Thyroid gland (tissue), 4 donors: ENCODE data around the gene ZNF750. TPM values are rescaled to one million over a fixed set of nuclear protein-coding genes. Genes with fewer than 3 reads are reported as not detected.

Experiments
- DNase-seq, 2 donors: peaks; one replicate each; pipeline ENCODE4 v3.0.0-alpha.2; 2019
- H3K27ac ChIP-seq, 3 donors: fragments of 200-600 bp; sonication (generic); 1 replicate in 2 of 3; 2 replicates in 1 of 3; pipeline ENCODE4 v1.5.1; 2016 to 2019; ENCODE audit warnings: mild to moderate bottlenecking in 1 of 3, moderate library complexity in 1 of 3
- H3K27me3 ChIP-seq: fragments of 200-600 bp; sonication (generic); one replicate; pipeline ENCODE4 v1.5.1; 2019
- H3K36me3 ChIP-seq, 2 donors: fragments of 200-600 bp; sonication (generic); one replicate each; pipeline ENCODE4 v1.5.1; 2016 to 2019
- H3K4me1 ChIP-seq, 2 donors: fragments of 200-600 bp; sonication (generic); one replicate each; pipeline ENCODE4 v1.5.1; 2017 to 2019
- H3K4me3 ChIP-seq, 3 donors: fragments of 200-600 bp; sonication (generic); replicated peaks in 1 of 3; 1 replicate in 2 of 3; 2 replicates in 1 of 3; pipeline ENCODE4 v1.5.1; 2016; ENCODE audit warnings: mild to moderate bottlenecking in 1 of 3
- H3K9me3 ChIP-seq: fragments of 200-600 bp; sonication (generic); one replicate; pipeline ENCODE4 v1.5.1; 2017
- POLR2A ChIP-seq, 2 donors: fragments of 450-650 bp; IDR thresholded peaks; one replicate each; pipeline ENCODE4 v1.6.1; 2017; ENCODE audit warnings: antibody characterized with exemption in 2 of 2, mild to moderate bottlenecking in 2 of 2, moderate library complexity in 1 of 2
- WGBS, 2 donors: methylation state at CpG; one replicate each; pipeline ENCODE4 v1.1.5; 2017; 5-methylcytosine and 5-hydroxymethylcytosine counted together
- intact Hi-C: fragments of 100-400 bp; cut with DNase I; formaldehyde crosslinking; loops from one replicate; pipeline ENCODE4 v1.15.1; 2023
- total RNA-seq, 4 donors: library from RNA; depleted of rRNA; stranded (reverse); fragments of >200 nt; gene quantifications; one replicate each; pipeline ENCODE4 v1.2.3, GENCODE V29; 2016
- TF ChIP-seq, protein P1 (sequence below), 6 experiments: fragments of 200-600 bp in 3 of 6; fragments of 450-650 bp in 3 of 6; sonication (generic) in 3 of 6; IDR thresholded peaks; one replicate each; pipeline ENCODE4 v1.5.1; 2016 to 2019; ENCODE audit warnings: antibody characterized with exemption in 6 of 6, mild to moderate bottlenecking in 2 of 6, inconsistent platforms in 1 of 6, moderate library complexity in 1 of 6

Gene ZNF750
- total RNA-seq, 4 donors from 2014 or later: 3.0 to 6.0 (median 4.5) TPM

DNA sequence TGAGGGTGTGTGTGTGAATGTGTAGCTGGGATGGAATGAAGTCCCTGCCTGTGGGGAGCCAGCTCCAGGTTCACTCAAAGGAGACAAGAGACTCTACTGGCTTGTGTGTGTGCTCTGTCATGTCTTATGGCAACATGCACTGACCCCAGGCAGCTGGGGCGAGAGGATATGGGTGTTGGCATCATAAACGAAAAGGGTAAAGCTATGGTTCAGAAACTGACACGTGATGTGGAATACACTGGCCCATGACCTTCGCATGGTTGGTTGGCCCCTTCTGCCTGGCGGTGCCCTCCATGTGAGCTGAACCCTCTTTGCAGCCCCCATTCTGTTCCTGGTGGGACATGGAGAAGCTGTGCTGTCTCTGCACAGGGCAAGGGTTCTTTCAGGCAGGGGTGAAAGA is 21.9 kb downstream of the ZNF750 start:
- Histone ChIP-seq H3K27ac (no peak overlapping the region), H3K4me1 (no peaks in the 10 kb centered on the region), H3K36me3 (no peaks in the 10 kb centered on the region), H3K9me3 (no peaks in the 10 kb centered on the region), H3K27me3 (no peaks in the 10 kb centered on the region), H3K4me3 (no peak overlapping the region)
- TF ChIP-seq, protein P1, sequence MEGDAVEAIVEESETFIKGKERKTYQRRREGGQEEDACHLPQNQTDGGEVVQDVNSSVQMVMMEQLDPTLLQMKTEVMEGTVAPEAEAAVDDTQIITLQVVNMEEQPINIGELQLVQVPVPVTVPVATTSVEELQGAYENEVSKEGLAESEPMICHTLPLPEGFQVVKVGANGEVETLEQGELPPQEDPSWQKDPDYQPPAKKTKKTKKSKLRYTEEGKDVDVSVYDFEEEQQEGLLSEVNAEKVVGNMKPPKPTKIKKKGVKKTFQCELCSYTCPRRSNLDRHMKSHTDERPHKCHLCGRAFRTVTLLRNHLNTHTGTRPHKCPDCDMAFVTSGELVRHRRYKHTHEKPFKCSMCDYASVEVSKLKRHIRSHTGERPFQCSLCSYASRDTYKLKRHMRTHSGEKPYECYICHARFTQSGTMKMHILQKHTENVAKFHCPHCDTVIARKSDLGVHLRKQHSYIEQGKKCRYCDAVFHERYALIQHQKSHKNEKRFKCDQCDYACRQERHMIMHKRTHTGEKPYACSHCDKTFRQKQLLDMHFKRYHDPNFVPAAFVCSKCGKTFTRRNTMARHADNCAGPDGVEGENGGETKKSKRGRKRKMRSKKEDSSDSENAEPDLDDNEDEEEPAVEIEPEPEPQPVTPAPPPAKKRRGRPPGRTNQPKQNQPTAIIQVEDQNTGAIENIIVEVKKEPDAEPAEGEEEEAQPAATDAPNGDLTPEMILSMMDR (IDR thresholded peaks at IDR 0.05): no peak
- no peak for TF ChIP-seq POLR2A (IDR thresholded peaks at IDR 0.05)
- intact Hi-C loops: no loop called here
- 96 to 98% methylated on average over 5 of the region's 5 CpGs for WGBS, 2 donors
- no peak for DNase-seq

DNA sequence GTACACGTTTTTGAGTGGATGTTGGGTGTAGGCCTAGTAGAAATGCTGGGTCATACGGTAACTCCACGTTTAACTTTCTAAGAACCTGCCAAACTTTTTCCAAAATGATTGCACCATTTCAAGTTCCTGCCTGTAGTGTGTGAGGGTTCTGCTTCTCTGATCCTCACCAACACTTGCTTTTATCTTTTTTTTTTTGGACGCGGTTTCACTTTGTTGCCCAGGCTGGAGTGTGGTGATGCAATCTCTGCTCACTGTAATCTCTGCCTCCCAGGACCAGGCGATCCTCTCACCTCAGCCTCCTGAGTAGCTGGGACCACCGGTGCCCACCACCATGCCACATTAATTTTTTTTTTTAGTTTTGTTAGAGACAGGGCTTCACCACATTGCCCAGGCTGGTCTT is 23.5 kb downstream of the ZNF750 start:
- Histone ChIP-seq H3K4me1 (no peaks in the 10 kb centered on the region), H3K27me3 (no peaks in the 10 kb centered on the region), H3K9me3 (no peaks in the 10 kb centered on the region), H3K27ac (no peak overlapping the region), H3K36me3 (no peaks in the 10 kb centered on the region), H3K4me3 (no peak overlapping the region)
- intact Hi-C loops: no loop called here
- TF ChIP-seq POLR2A (IDR thresholded peaks at IDR 0.05): no peak
- TF ChIP-seq, protein P1 (IDR thresholded peaks at IDR 0.05): no peak
- WGBS, 2 donors: 83 to 86% methylated on average over 7 of the region's 7 CpGs
- DNase-seq: no peak

DNA sequence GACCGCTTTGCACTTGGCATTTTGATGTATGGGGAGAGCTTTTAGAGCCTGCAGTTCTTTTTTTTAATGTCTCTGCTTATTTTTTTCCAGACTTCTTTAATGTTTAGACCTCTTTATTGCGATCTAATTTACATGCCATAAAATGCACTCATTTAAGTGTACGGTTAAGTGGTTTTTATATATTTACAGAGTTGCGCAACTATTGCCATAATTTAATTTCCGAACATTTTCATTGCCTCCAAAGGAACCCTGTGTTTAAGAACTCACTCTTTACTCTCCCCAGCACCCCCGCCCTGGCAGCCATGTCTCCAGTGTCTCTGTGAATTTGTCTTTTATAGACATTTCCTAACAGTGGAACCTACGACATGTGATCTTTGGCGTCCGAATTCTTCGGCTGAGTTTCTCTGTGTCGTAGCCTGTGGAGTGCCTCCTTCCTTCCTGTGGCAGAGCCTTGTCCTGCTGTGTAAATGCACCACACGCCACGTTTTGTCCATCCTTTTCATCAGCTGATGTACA is 24.0 kb downstream of the ZNF750 start:
- DNase-seq: no peak
- no peak for TF ChIP-seq POLR2A (IDR thresholded peaks at IDR 0.05)
- TF ChIP-seq, protein P1 (IDR thresholded peaks at IDR 0.05): no peak
- intact Hi-C loops: no loop called here
- no peaks in the 10 kb centered on the region for H3K36me3 ChIP-seq
- no peaks in the 10 kb centered on the region for H3K9me3 ChIP-seq
- no peak overlapping the region for H3K27ac ChIP-seq
- H3K4me3 ChIP-seq: no peak overlapping the region
- H3K27me3 ChIP-seq: no peaks in the 10 kb centered on the region
- WGBS, 2 donors: 90 to 94% methylated on average over 13 of the region's 13 CpGs
- no peaks in the 10 kb centered on the region for H3K4me1 ChIP-seq

DNA sequence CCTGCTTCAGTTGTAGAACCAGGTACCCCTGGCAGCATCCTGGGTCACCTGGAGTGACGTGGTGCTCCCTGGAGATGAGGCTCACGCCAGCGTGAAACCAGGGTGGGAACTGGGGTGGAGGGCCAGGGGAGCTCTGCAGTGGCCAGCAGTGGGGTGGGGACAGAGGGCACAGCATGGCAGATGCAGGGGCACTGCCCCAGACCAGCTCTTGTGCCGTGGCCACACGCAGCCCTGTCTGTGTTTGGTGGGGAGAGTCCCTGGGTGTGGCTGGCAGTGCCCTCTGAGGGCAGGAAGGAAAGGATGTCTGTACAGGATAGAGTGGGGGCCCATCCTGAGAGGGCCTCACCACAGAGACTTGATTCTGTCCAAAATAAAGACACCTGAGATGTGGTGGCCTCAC is 24.5 kb downstream of the ZNF750 start:
- TF ChIP-seq, protein P1 (IDR thresholded peaks at IDR 0.05): no peak
- TF ChIP-seq POLR2A (IDR thresholded peaks at IDR 0.05): no peak
- H3K36me3 ChIP-seq: no peaks in the 10 kb centered on the region
- H3K27ac ChIP-seq: no peak overlapping the region
- no peak for DNase-seq
- no peak overlapping the region for H3K4me3 ChIP-seq
- intact Hi-C loops: no loop called here
- no peaks in the 10 kb centered on the region for H3K9me3 ChIP-seq
- no peaks in the 10 kb centered on the region for H3K4me1 ChIP-seq
- 87 to 88% methylated on average over 5 of the region's 5 CpGs for WGBS, 2 donors
- no peaks in the 10 kb centered on the region for H3K27me3 ChIP-seq

DNA sequence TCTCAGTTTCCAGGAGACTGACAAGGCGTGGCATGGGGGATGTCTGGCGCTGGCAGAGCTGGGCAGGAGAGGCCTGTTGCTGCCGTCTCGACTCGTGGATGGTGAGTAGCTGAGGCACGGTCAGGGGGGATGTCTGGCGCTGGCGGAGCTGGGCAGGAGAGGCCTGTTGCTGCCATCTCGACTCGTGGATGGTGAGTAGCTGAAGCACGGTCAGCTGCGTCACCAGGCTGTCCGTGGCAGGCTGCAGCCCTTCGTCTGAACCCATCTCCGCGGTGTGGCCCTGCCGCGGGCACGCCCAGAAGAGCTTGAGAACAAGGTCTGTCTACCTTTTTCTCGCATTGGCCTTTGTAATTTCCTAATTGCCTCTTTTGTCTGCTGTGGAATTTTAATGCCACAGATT is 25.0 kb downstream of the ZNF750 start:
- H3K27me3 ChIP-seq: no peaks in the 10 kb centered on the region
- no peak for DNase-seq

More for the DNA sequence above, 25.0 kb downstream of the ZNF750 start:
- no peak overlapping the region for H3K27ac ChIP-seq
- H3K4me1 ChIP-seq: no peaks in the 10 kb centered on the region
- no peak overlapping the region for H3K4me3 ChIP-seq
- H3K36me3 ChIP-seq: no peaks in the 10 kb centered on the region
- H3K9me3 ChIP-seq: no peaks in the 10 kb centered on the region
- intact Hi-C loops: no loop called here
- TF ChIP-seq, protein P1 (IDR thresholded peaks at IDR 0.05): no peak
- no peak for TF ChIP-seq POLR2A (IDR thresholded peaks at IDR 0.05)
- WGBS, 2 donors: 96 to 99% methylated on average over 8 to 20 of the region's 20 CpGs
